Uterus (tissue), 2 donors: ENCODE results near the gene NEK8.

ENCODE experiments used
- CTCF ChIP-seq, 4 experiments: fragments of 200-600 bp in 2 of 4; fragments of 450-650 bp in 2 of 4; sonication (generic) in 2 of 4; IDR thresholded peaks; one replicate each; pipeline ENCODE4 v1.5.1; 2016 to 2019; ENCODE audit warnings: antibody characterized with exemption in 4 of 4, mild to moderate bottlenecking in 2 of 4, moderate library complexity in 1 of 4
- POLR2A ChIP-seq, 2 donors: fragments of 450-650 bp; IDR thresholded peaks; one replicate each; pipeline ENCODE4 v1.6.1; 2016; ENCODE audit warnings: antibody characterized with exemption in 2 of 2, mild to moderate bottlenecking in 1 of 2, moderate library complexity in 1 of 2

DNA sequence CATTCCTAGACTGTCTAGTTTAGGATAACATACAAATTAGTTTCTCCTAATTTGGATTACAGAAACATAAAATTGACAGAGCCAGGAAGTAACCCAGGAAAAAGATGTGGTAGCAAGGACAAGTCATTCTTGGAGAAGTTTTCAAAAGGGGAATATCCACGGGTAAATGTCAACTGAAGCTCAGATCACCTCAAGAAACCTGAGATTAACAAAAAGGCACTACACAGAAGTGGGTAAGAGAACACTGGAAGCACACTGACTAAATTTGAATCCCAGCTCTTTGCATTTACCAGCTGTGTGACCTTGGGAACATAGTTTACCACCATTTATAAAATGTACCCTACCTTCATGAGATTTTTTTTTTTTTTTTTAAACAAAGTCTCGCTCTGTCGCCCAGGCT, 54.6 kb downstream of the NEK8 start:
- no peak for TF ChIP-seq POLR2A (IDR thresholded peaks at IDR 0.05)
- TF ChIP-seq CTCF (IDR thresholded peaks at IDR 0.05), result no peak
